Ovary (tissue), 9 donors: Measurements from ENCODE around the gene UBA52. TPM values are rescaled to one million over a fixed set of nuclear protein-coding genes. Genes with fewer than 3 reads are reported as not detected.

Source experiments
- DNase-seq, 5 donors: peaks; one replicate each; pipeline ENCODE4 v3.0.0-alpha.2; 2019 to 2020
- H3K27ac ChIP-seq, 2 donors: fragments of 200-600 bp; one replicate each; pipeline versions ENCODE4 v1.5.1 to v1.8.0; 2019 to 2022
- H3K27me3 ChIP-seq: fragments of 200-600 bp; one replicate; pipeline ENCODE4 v1.8.0; 2022
- H3K36me3 ChIP-seq: fragments of 200-600 bp; sonication (generic); one replicate; pipeline ENCODE4 v1.5.1; 2019
- H3K4me1 ChIP-seq: one replicate; pipeline ENCODE4 v1.8.1; 2013; ENCODE audit warnings: mild to moderate bottlenecking, moderate library complexity; ENCODE audit not compliant: insufficient read depth
- H3K4me3 ChIP-seq: fragments of 200-600 bp; sonication (generic); one replicate; pipeline ENCODE4 v1.5.1; 2017
- H3K9me3 ChIP-seq, 2 donors: fragments of 200-600 bp in 1 of 2; sonication (generic) in 1 of 2; one replicate each; pipeline versions ENCODE4 v1.5.1 to v1.8.1; 2013 to 2019; ENCODE audit warnings: mild to moderate bottlenecking in 1 of 2, moderate library complexity in 1 of 2
- CTCF ChIP-seq, 3 donors: fragments of 450-650 bp in 2 of 3; fragments of 200-600 bp in 1 of 3; IDR thresholded peaks; one replicate each; pipeline versions ENCODE4 v1.5.1 to v1.8.0; 2016 to 2022; ENCODE audit warnings: antibody characterized with exemption in 3 of 3, mild to moderate bottlenecking in 1 of 3
- EP300 ChIP-seq: sonication (generic); formaldehyde crosslinking; IDR thresholded peaks from one replicate; pipeline ENCODE4 v1.6.1; 2017; ENCODE audit warnings: antibody characterized with exemption
- POLR2A ChIP-seq: fragments of 450-650 bp; IDR thresholded peaks from one replicate; pipeline ENCODE4 v1.6.1; 2017; ENCODE audit warnings: antibody characterized with exemption, mild to moderate bottlenecking, moderate library complexity
- WGBS, 3 donors: extraction: QIAGEN DNeasy Blood & Tissue Kit in 1 of 3; methylation state at CpG; one replicate each; pipeline versions ENCODE4 v1.1.5 to v1.1.7; 2013 to 2017; 5-methylcytosine and 5-hydroxymethylcytosine counted together
- intact Hi-C, 4 donors: fragments of 100-400 bp; cut with DNase I; formaldehyde crosslinking; loops; one replicate each; pipeline versions ENCODE4 v1.11.0 to v1.15.1; 2022 to 2023
- polyA plus RNA-seq, 2 donors: library from polyadenylated mRNA; stranded (reverse); fragments of 200-250 nt in 1 of 2; fragments of 350-450 nt in 1 of 2; fragmentation: Illumina TruSeq in 1 of 2; extraction: RNeasy Lipid Tissue Mini Kit (QIAGEN cat#74804) in 1 of 2; gene quantifications; one replicate each; pipeline ENCODE4 v1.2.3, GENCODE V29; 2013 to 2014
- total RNA-seq, 7 donors: library from RNA; depleted of rRNA in 2 of 7; stranded (reverse); fragments of >200 nt in 2 of 7; fragmentation: NEBNext Ultra II Directional in 3 of 7; extraction: Animal tissue kit (Norgen Biotek cat#: 25700) in 3 of 7; gene quantifications; one replicate each; pipeline versions ENCODE4 v1.1.0 to v1.2.4, GENCODE V29; 2016 to 2023
- donor health status: DM: no; HTN: no; CAD: no; lungs with moderate emphysema.
- donor health status: DM: no; HTN: no; CAD: no.
- donor health status: Bipolar disorder and iron deficiency.
- donor health status: DM: yes; HTN: yes; CAD: no.
- donor health status: DM: no; HTN: no; CAD: no.
- donor health status: DM: yes; HTN: yes; CAD: no.

The UBA52 gene
- total and polyA plus RNA-seq, 9 donors, result 1,269 to 1,882 (median 1,409) TPM

- Histone ChIP-seq H3K9me3 (no peaks in the 10 kb centered on the region), H3K27me3 (no peaks in the 10 kb centered on the region), H3K36me3 (no peaks in the 10 kb centered on the region), H3K27ac (no peak overlapping the region), H3K4me3 (no peak overlapping the region), H3K4me1 (peaks cover 7% of the 10 kb centered on the region)
- TF ChIP-seq POLR2A (no peak), CTCF (IDR thresholded peaks at IDR 0.05) (no peak), EP300 (no peak)
- DNase-seq, result no peak
- WGBS, 3 donors, result 89 to 90% (median 90%) methylated on average over 18 of the region's 18 CpGs
- intact Hi-C loops, result loop anchor here in 3 of 4 donors (10.0 kb wide), 2 partner anchors 110 to 120 kb away; no protein-coding TSS in a partner anchor
These were observed 3.1 kb downstream of the UBA52 start for GRCh38 chr19:18574691-18575291.

- no peak overlapping the region for H3K4me3 ChIP-seq
- 80 to 88% (median 81%) methylated on average over 8 of the region's 8 CpGs for WGBS, 3 donors
- H3K27me3 ChIP-seq, result no peaks in the 10 kb centered on the region
- H3K36me3 ChIP-seq, result no peaks in the 10 kb centered on the region
- intact Hi-C loops, result loop anchor here in 3 of 4 donors (10.0 kb wide), 2 partner anchors 112 to 122 kb away; no protein-coding TSS in a partner anchor
- peaks cover 7% of the 10 kb centered on the region for H3K4me1 ChIP-seq
- TF ChIP-seq CTCF (IDR thresholded peaks at IDR 0.05) (no peak), POLR2A (no peak), EP300 (no peak)
- DNase-seq, result no peak
- H3K27ac ChIP-seq, result no peak overlapping the region
- no peaks in the 10 kb centered on the region for H3K9me3 ChIP-seq
These were observed 4.7 kb downstream of the UBA52 start for GRCh38 chr19:18576383-18576782.

- Histone ChIP-seq H3K9me3 (no peaks in the 10 kb centered on the region), H3K27me3 (no peaks in the 10 kb centered on the region), H3K4me1 (peaks cover 7% of the 10 kb centered on the region), H3K4me3 (no peak overlapping the region), H3K36me3 (no peaks in the 10 kb centered on the region), H3K27ac (no peak overlapping the region)
- WGBS, 3 donors, result 73 to 82% (median 79%) methylated on average over 21 of the region's 21 CpGs
- DNase-seq, result no peak
- intact Hi-C loops, result loop anchor here in 3 of 4 donors (10.0 kb wide), 2 partner anchors 113 to 123 kb away; no protein-coding TSS in a partner anchor
- TF ChIP-seq EP300 (no peak), POLR2A (no peak), CTCF (IDR thresholded peaks at IDR 0.05) (no peak)
These were observed 5.8 kb downstream of the UBA52 start for GRCh38 chr19:18577365-18577914.

- no peak for DNase-seq
- 63 to 64% (median 64%) methylated on average over 7 of the region's 7 CpGs for WGBS, 3 donors
- Histone ChIP-seq H3K27me3 (no peaks in the 10 kb centered on the region), H3K27ac (no peak overlapping the region), H3K4me1 (no peaks in the 10 kb centered on the region), H3K4me3 (no peak overlapping the region), H3K36me3 (no peaks in the 10 kb centered on the region), H3K9me3 (no peaks in the 10 kb centered on the region)
- no peak for TF ChIP-seq CTCF (IDR thresholded peaks at IDR 0.05)
- no peak for TF ChIP-seq POLR2A
- no peak for TF ChIP-seq EP300
- intact Hi-C loops, result no loop called here
These were observed 8.7 kb downstream of the UBA52 start for GRCh38 chr19:18580311-18580710.
